Stomach smooth muscle (tissue), 2 donors: ENCODE measurements around the gene DHRS7B.

Source experiments
- H3K27ac ChIP-seq: one replicate; pipeline ENCODE4 v1.7.0; 2013; ENCODE audit warnings: mild to moderate bottlenecking, low read length, inconsistent platforms
- H3K27me3 ChIP-seq, 2 donors: one replicate each; pipeline ENCODE4 v1.7.0; 2013; ENCODE audit warnings: low read length in 2 of 2; ENCODE audit not compliant: insufficient read depth in 2 of 2, control insufficient read depth in 1 of 2
- H3K36me3 ChIP-seq, 2 donors: one replicate each; pipeline ENCODE4 v1.7.0; 2013; ENCODE audit warnings: low read length in 2 of 2; ENCODE audit not compliant: control insufficient read depth in 2 of 2, insufficient read depth in 2 of 2
- H3K4me1 ChIP-seq: one replicate; pipeline ENCODE4 v1.7.0; 2013; ENCODE audit warnings: low read length; ENCODE audit not compliant: control insufficient read depth, insufficient read depth
- H3K4me3 ChIP-seq, 2 donors: one replicate each; pipeline ENCODE4 v1.7.0; 2013; ENCODE audit warnings: low read length in 2 of 2
- H3K9ac ChIP-seq, 2 donors: one replicate each; pipeline ENCODE4 v1.7.0; 2013; ENCODE audit warnings: low read length in 2 of 2, mild to moderate bottlenecking in 1 of 2
- H3K9me3 ChIP-seq, 2 donors: one replicate each; pipeline ENCODE4 v1.7.0; 2013; ENCODE audit warnings: low read length in 2 of 2; ENCODE audit not compliant: control insufficient read depth in 2 of 2
- donor health status: healthy.
- donor health status: Pancreatic carcinoma.

The DHRS7B gene

GRCh38 chr17:21196126-21196525 lies 69.4 kb downstream of the DHRS7B start:
- Histone ChIP-seq H3K4me3 (no peak overlapping the region), H3K27me3 (no peaks in the 10 kb centered on the region), H3K27ac (no peak overlapping the region), H3K9me3 (no peaks in the 10 kb centered on the region), H3K36me3 (peaks cover 11 to 24% of the 10 kb centered on the region in 2 donors), H3K9ac (no peak overlapping the region), H3K4me1 (peaks cover 10% of the 10 kb centered on the region)

DNA sequence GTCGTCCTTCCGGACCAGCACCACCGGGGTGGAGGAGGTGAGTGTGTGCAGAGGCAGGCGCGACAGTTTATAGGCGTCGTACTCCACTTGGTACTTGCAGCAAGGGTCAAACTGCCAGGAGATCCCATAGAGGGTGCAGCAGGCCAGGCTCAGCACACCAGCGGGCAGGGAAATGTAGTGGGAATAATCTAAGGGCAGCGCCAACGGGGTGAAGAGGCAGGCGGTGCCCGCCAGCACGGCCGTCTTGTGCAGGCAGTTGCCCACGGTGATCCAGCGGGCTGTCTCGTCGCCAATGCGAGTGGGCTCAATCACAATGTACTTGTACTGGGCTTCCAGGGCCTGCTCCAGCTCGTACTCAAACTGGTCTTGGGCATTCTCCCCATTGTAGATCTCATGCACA lies 71.6 kb downstream of the DHRS7B start:
- H3K4me1 ChIP-seq, result peaks cover 11% of the 10 kb centered on the region
- H3K36me3 ChIP-seq, result peaks cover 7 to 20% of the 10 kb centered on the region in 2 donors
- no peak overlapping the region for H3K27ac ChIP-seq
- H3K9ac ChIP-seq, result no peak overlapping the region
- H3K27me3 ChIP-seq, result no peaks in the 10 kb centered on the region
- no peak overlapping the region for H3K4me3 ChIP-seq
- H3K9me3 ChIP-seq, result no peaks in the 10 kb centered on the region

DNA sequence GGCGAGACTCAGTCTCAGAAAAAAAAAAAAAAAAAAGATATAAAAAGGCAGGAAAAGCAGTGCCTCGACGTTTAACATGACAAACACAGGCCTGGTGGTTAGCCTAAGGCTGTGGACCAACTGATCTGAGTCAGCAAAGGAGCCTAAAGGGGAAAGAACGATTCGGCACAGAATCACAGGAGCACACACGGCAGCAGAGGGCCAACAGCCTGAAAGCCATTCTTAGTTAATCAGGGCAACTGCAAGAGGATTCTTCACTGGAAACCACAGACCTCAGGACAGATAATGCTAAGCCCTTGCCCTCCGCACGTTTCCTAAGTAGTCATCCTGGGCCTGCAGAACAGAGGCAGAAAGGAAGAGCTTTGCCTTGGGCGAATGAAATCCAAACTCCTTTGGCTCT lies 72.5 kb downstream of the DHRS7B start:
- H3K27ac ChIP-seq, result no peak overlapping the region
- no peak overlapping the region for H3K9ac ChIP-seq
- no peaks in the 10 kb centered on the region for H3K27me3 ChIP-seq
- H3K36me3 ChIP-seq, result peaks cover 7 to 20% of the 10 kb centered on the region in 2 donors
- H3K4me3 ChIP-seq, result no peak overlapping the region
- peaks cover 12% of the 10 kb centered on the region for H3K4me1 ChIP-seq
- no peaks in the 10 kb centered on the region for H3K9me3 ChIP-seq

DNA sequence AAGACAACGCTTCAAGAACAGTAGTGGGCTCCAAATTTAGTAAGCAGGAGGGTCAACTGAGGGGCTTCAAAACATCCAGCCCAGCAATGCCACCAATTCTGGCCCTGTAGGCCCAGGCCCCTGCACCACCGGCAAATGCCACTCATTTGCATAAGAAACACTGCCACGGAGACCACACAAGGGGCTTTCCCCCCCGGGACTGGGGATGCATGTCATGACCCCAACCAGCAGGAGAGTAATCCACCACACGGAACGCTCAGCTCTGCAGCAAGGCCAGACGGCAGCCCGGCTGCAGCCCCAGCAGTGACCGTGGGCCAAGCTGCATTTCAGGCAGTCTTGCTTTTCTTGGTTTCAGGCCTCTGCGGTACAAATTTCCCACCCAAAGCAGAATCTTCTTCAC lies 73.1 kb downstream of the DHRS7B start:
- H3K9ac ChIP-seq, result no peak overlapping the region
- H3K4me3 ChIP-seq, result no peak overlapping the region
- H3K27me3 ChIP-seq, result no peaks in the 10 kb centered on the region
- H3K36me3 ChIP-seq, result peaks cover 7 to 20% of the 10 kb centered on the region in 2 donors
- H3K9me3 ChIP-seq, result no peaks in the 10 kb centered on the region
- peaks cover 17% of the 10 kb centered on the region for H3K4me1 ChIP-seq
- no peak overlapping the region for H3K27ac ChIP-seq

DNA sequence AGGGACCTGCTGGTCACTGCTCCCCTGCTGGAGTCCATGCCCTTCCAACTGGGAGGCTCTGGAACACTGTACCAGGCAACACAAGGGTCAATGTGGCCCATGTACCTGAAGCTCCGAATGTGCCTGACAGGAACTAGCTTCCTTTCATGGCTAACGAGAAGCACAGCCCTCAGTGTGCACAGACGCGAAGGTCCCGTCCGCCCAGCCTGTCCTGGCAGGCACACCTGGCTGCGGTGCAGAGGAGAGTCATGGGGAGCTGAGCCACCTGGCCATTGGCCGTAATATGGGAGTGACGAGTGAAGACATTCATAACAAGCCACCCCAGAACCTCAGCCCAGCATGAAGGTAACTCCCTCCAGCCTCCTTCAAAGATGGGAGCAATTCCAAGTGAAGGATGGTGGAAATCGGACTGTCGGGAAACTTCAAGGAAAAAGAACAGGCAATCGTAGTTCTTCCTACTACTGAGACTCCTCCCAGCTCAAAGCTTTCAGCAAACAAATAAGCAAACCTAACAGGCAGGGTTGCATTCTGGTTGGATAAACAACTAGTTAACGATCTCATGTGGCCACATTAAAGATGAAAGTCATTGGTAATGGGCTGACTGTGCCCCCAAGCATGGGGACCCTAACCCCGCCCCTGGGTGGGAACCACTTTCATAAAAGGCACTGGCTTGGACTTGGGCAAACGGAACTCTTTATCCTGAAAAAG lies 74.0 kb downstream of the DHRS7B start:
- Histone ChIP-seq H3K27ac (no peak overlapping the region), H3K27me3 (no peaks in the 10 kb centered on the region), H3K9ac (no peak overlapping the region), H3K36me3 (peaks cover 7 to 20% of the 10 kb centered on the region in 2 donors), H3K4me3 (no peak overlapping the region), H3K9me3 (no peaks in the 10 kb centered on the region), H3K4me1 (peaks cover 22% of the 10 kb centered on the region)

GRCh38 chr17:21201298-21201595 lies 74.5 kb downstream of the DHRS7B start:
- H3K27ac ChIP-seq, result no peak overlapping the region

GRCh38 chr17:21201874-21202273 lies 75.1 kb downstream of the DHRS7B start:
- no peak overlapping the region for H3K4me3 ChIP-seq
- H3K9ac ChIP-seq, result no peak overlapping the region
- no peaks in the 10 kb centered on the region for H3K27me3 ChIP-seq
- peaks cover 7 to 16% of the 10 kb centered on the region in 2 donors for H3K36me3 ChIP-seq
- no peaks in the 10 kb centered on the region for H3K9me3 ChIP-seq
- H3K27ac ChIP-seq, result no peak overlapping the region
- peaks cover 22% of the 10 kb centered on the region for H3K4me1 ChIP-seq

More at GRCh38 chr17:21201298-21201595, 74.5 kb downstream of the DHRS7B start:
- peaks cover 22% of the 10 kb centered on the region for H3K4me1 ChIP-seq
- no peak overlapping the region for H3K9ac ChIP-seq
- peaks cover 7 to 16% of the 10 kb centered on the region in 2 donors for H3K36me3 ChIP-seq
- no peaks in the 10 kb centered on the region for H3K27me3 ChIP-seq
- no peak overlapping the region for H3K4me3 ChIP-seq
- H3K9me3 ChIP-seq, result no peaks in the 10 kb centered on the region

DNA sequence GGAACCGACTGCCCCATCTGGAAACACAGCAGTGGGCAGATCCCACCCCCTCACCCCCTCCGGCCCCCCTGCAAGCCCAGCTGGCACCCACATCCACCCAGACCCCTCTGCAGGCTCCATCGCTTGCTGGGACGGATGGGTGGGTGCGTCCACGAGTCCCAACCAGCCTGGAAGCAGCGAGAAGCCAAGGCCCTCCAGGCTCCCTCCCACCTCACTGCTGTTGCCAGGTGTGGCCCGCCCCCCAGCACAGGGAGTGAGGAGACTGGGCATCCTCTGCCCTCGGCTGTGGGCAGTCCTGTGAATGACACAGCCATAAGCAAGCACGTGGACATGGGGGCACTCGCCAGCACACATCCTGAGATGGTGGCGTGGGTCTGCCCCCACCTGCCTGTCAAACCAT lies 75.7 kb downstream of the DHRS7B start:
- peaks cover 22% of the 10 kb centered on the region for H3K4me1 ChIP-seq
- no peak overlapping the region for H3K27ac ChIP-seq
- no peaks in the 10 kb centered on the region for H3K27me3 ChIP-seq
- H3K9me3 ChIP-seq, result no peaks in the 10 kb centered on the region
- no peak overlapping the region for H3K4me3 ChIP-seq
- no peak overlapping the region for H3K9ac ChIP-seq
- peaks cover 3 to 13% of the 10 kb centered on the region in 2 donors for H3K36me3 ChIP-seq

GRCh38 chr17:21204935-21205334 lies 78.2 kb downstream of the DHRS7B start:
- Histone ChIP-seq H3K27ac (no peak overlapping the region), H3K9me3 (no peaks in the 10 kb centered on the region), H3K9ac (no peak overlapping the region), H3K4me3 (no peak overlapping the region), H3K36me3 (peaks cover 0 to 5% of the 10 kb centered on the region in 2 donors), H3K4me1 (peaks cover 22% of the 10 kb centered on the region), H3K27me3 (no peaks in the 10 kb centered on the region)

GRCh38 chr17:21208352-21208751 lies 81.6 kb downstream of the DHRS7B start:
- no peaks in the 10 kb centered on the region for H3K9me3 ChIP-seq
- H3K4me1 ChIP-seq, result peaks cover 37% of the 10 kb centered on the region
- no peak overlapping the region for H3K27ac ChIP-seq
- no peak overlapping the region for H3K9ac ChIP-seq
- H3K36me3 ChIP-seq, result peaks cover 6 to 11% of the 10 kb centered on the region in 2 donors
- H3K4me3 ChIP-seq, result no peak overlapping the region
- no peaks in the 10 kb centered on the region for H3K27me3 ChIP-seq

- H3K9ac ChIP-seq, result no peak overlapping the region
- no peak overlapping the region for H3K4me3 ChIP-seq
- H3K27me3 ChIP-seq, result no peaks in the 10 kb centered on the region
- peaks cover 33% of the 10 kb centered on the region for H3K4me1 ChIP-seq
- peaks cover 6 to 11% of the 10 kb centered on the region in 2 donors for H3K36me3 ChIP-seq
- H3K9me3 ChIP-seq, result no peaks in the 10 kb centered on the region
- no peak overlapping the region for H3K27ac ChIP-seq
Measured at GRCh38 chr17:21209511-21210175, 82.9 kb downstream of the DHRS7B start.
